ENCODE results near the gene MAL. TPM values are rescaled to one million over a fixed set of nuclear protein-coding genes. Genes with fewer than 3 reads are reported as not detected.
A peak's percentile ranks its signal among the peaks of the same experiment; 100 is the strongest.

The MAL gene
- total RNA-seq, 1 experiment from 2014 or later: not detected

GRCh38 chr2:95056461-95057459, 31.3 kb downstream of the MAL start:
- no TSS peak for BruUV-seq (replicated peaks)
- TF ChIP-seq CTCF (IDR thresholded peaks at IDR 0.05; ENCODE audit: insufficient read depth in 1 of 2, low read depth in 1 of 2, low read length in 1 of 2, severe bottlenecking in 1 of 2, unreplicated experiment in 1 of 2): no peak
- no peaks in the 10 kb centered on the region for H3K36me3 ChIP-seq (ENCODE audit: control insufficient read depth, insufficient read depth, low read length)
- no peak overlapping the region for H3K27ac Mint-ChIP-seq (ENCODE audit: unreplicated experiment)
- intact Hi-C loops (cut with micrococcal nuclease; ENCODE audit: unreplicated experiment): no loop called here
- no peaks in the 10 kb centered on the region for H3K36me3 Mint-ChIP-seq (ENCODE audit: insufficient read depth, unreplicated experiment)
- ChIA-PET CTCF (interaction anchor here (0.6 to 1.5 kb wide), 3 partner anchors 10 to 34 kb away, joined by 3 to 6 read pairs (median 3); no protein-coding TSS in a partner anchor), POLR2A (no interaction called here)
- no peaks in the 10 kb centered on the region for H3K9me3 Mint-ChIP-seq (ENCODE audit: unreplicated experiment)
- H3K4me1 Mint-ChIP-seq (ENCODE audit: low read depth, unreplicated experiment): no peaks in the 10 kb centered on the region
- H3K9me3 ChIP-seq: no peaks in the 10 kb centered on the region
- no peaks in the 10 kb centered on the region for H3K4me1 ChIP-seq
- H3K4me3 ChIP-seq (ENCODE audit: low read depth, low read length): no peak overlapping the region
- peaks cover 9% of the 10 kb centered on the region for H3K27me3 Mint-ChIP-seq (ENCODE audit: insufficient read depth, unreplicated experiment)
- H3K4me3 Mint-ChIP-seq (ENCODE audit: unreplicated experiment): no peak overlapping the region
- peaks cover 1% of the 10 kb centered on the region; the same call in 1 of the 2 replicates for H3K27me3 ChIP-seq (replicated peaks; ENCODE audit: control insufficient read depth, insufficient read depth, low read length)
- DNase-seq: peak in 1 of 2 experiments; percentile 9

- Histone ChIP-seq H3K4me1 (no peaks in the 10 kb centered on the region), H3K36me3 (ENCODE audit: control insufficient read depth, insufficient read depth, low read length) (no peaks in the 10 kb centered on the region), H3K27me3 (replicated peaks; ENCODE audit: control insufficient read depth, insufficient read depth, low read length) (peaks cover 1% of the 10 kb centered on the region; the same call in 1 of the 2 replicates), H3K9me3 (no peaks in the 10 kb centered on the region), H3K4me3 (ENCODE audit: low read depth, low read length) (no peak overlapping the region)
- Mint-ChIP-seq H3K9me3 (ENCODE audit: unreplicated experiment) (no peaks in the 10 kb centered on the region), H3K4me1 (ENCODE audit: low read depth, unreplicated experiment) (no peaks in the 10 kb centered on the region), H3K36me3 (ENCODE audit: insufficient read depth, unreplicated experiment) (no peaks in the 10 kb centered on the region), H3K4me3 (ENCODE audit: unreplicated experiment) (no peak overlapping the region), H3K27ac (ENCODE audit: unreplicated experiment) (no peak overlapping the region), H3K27me3 (ENCODE audit: insufficient read depth, unreplicated experiment) (peaks cover 9% of the 10 kb centered on the region)
- ChIA-PET POLR2A (no interaction called here), CTCF (interaction anchor here (0.6 to 1.5 kb wide), 3 partner anchors 9 to 35 kb away, joined by 3 to 6 read pairs (median 3); no protein-coding TSS in a partner anchor)
- no peak for TF ChIP-seq CTCF (IDR thresholded peaks at IDR 0.05; ENCODE audit: insufficient read depth in 1 of 2, low read depth in 1 of 2, low read length in 1 of 2, severe bottlenecking in 1 of 2, unreplicated experiment in 1 of 2)
- DNase-seq: peak in 1 of 2 experiments; percentile 5
- intact Hi-C loops (cut with micrococcal nuclease; ENCODE audit: unreplicated experiment): no loop called here
- BruUV-seq (replicated peaks): no TSS peak
Observed at GRCh38 chr2:95057535-95058370, 32.2 kb downstream of the MAL start.

GRCh38 chr2:95058466-95058988, 33.0 kb downstream of the MAL start:
- Mint-ChIP-seq H3K9me3 (ENCODE audit: unreplicated experiment) (no peaks in the 10 kb centered on the region), H3K4me3 (ENCODE audit: unreplicated experiment) (no peak overlapping the region), H3K36me3 (ENCODE audit: insufficient read depth, unreplicated experiment) (no peaks in the 10 kb centered on the region), H3K27ac (ENCODE audit: unreplicated experiment) (no peak overlapping the region), H3K27me3 (ENCODE audit: insufficient read depth, unreplicated experiment) (peaks cover 10% of the 10 kb centered on the region), H3K4me1 (ENCODE audit: low read depth, unreplicated experiment) (no peaks in the 10 kb centered on the region)
- POLR2A ChIA-PET: no interaction called here
- H3K4me1 ChIP-seq: no peaks in the 10 kb centered on the region
- H3K27me3 ChIP-seq (replicated peaks; ENCODE audit: control insufficient read depth, insufficient read depth, low read length): peaks cover 1% of the 10 kb centered on the region; the same call in 1 of the 2 replicates
- no TSS peak for BruUV-seq (replicated peaks)
- peak in 1 of 2 experiments; percentile 28 for DNase-seq
- CTCF ChIA-PET: no interaction called here
- intact Hi-C loops (cut with micrococcal nuclease; ENCODE audit: unreplicated experiment): no loop called here
- no peaks in the 10 kb centered on the region for H3K9me3 ChIP-seq
- no peak for TF ChIP-seq CTCF (IDR thresholded peaks at IDR 0.05; ENCODE audit: insufficient read depth in 1 of 2, low read depth in 1 of 2, low read length in 1 of 2, severe bottlenecking in 1 of 2, unreplicated experiment in 1 of 2)
- H3K36me3 ChIP-seq (ENCODE audit: control insufficient read depth, insufficient read depth, low read length): no peaks in the 10 kb centered on the region
- H3K4me3 ChIP-seq (ENCODE audit: low read depth, low read length): no peak overlapping the region

Measured in Caco-2 (cell line).